ENCODE data around the gene PTPN14. TPM values are rescaled to one million over a fixed set of nuclear protein-coding genes. Genes with fewer than 3 reads are reported as not detected.

PTPN14 gene
- total RNA-seq, 4 donors from 2014 or later: 4.5 to 9.7 (median 7.1) TPM

GRCh38 chr1:214570442-214570841 lies 19.0 kb upstream of the PTPN14 start:
- in situ Hi-C loops (cut with MboI; ENCODE audit: low pct_ligation_motif_present in 1 of 4, low pct_unique_long_range_greater_than_20kb in 1 of 4, low sequenced_read_pairs in 3 of 4): no loop called here
- Histone ChIP-seq H3K27ac (no peak overlapping the region), H3K36me3 (no peaks in the 10 kb centered on the region), H3K4me3 (no peak overlapping the region), H3K4me1 (peaks cover 0 to 16% (median 3%) of the 10 kb centered on the region in 4 donors), H3K27me3 (no peaks in the 10 kb centered on the region), H3K9me3 (no peaks in the 10 kb centered on the region)
- TF ChIP-seq POLR2AphosphoS5 (IDR thresholded peaks at IDR 0.05) (no peak), POLR2A (IDR thresholded peaks at IDR 0.05) (no peak), EP300 (IDR thresholded peaks at IDR 0.05; ENCODE audit: low read depth) (no peak), CTCF (IDR thresholded peaks at IDR 0.05) (no peak)
- intact Hi-C loops (cut with DNase I; ENCODE audit: low total_unique reads): no loop called here
- DNase-seq: no peak
- WGBS, 2 donors (ENCODE audit: low coverage in 1 of 2): 33 to 38% methylated on average over 2 of the region's 2 CpGs

GRCh38 chr1:214569357-214570004 lies 18.1 kb upstream of the PTPN14 start:
- H3K9me3 ChIP-seq: no peaks in the 10 kb centered on the region
- in situ Hi-C loops (cut with MboI; ENCODE audit: low pct_ligation_motif_present in 1 of 4, low pct_unique_long_range_greater_than_20kb in 1 of 4, low sequenced_read_pairs in 3 of 4) (no loop called here), intact Hi-C loops (cut with DNase I; ENCODE audit: low total_unique reads) (no loop called here)
- no peaks in the 10 kb centered on the region for H3K27me3 ChIP-seq
- TF ChIP-seq POLR2A (IDR thresholded peaks at IDR 0.05) (no peak), EP300 (IDR thresholded peaks at IDR 0.05; ENCODE audit: low read depth) (no peak), CTCF (IDR thresholded peaks at IDR 0.05) (no peak), POLR2AphosphoS5 (IDR thresholded peaks at IDR 0.05) (no peak)
- H3K4me1 ChIP-seq: peaks cover 0 to 16% (median 3%) of the 10 kb centered on the region in 4 donors
- DNase-seq: no peak
- H3K36me3 ChIP-seq: no peaks in the 10 kb centered on the region
- no peak overlapping the region for H3K4me3 ChIP-seq
- H3K27ac ChIP-seq: no peak overlapping the region
- 65 to 91% methylated on average over 2 of the region's 2 CpGs for WGBS, 2 donors (ENCODE audit: low coverage in 1 of 2)

- DNase-seq: no peak
- WGBS, 2 donors (ENCODE audit: low coverage in 1 of 2): 83 to 84% methylated on average over 4 of the region's 4 CpGs
- TF ChIP-seq EP300 (IDR thresholded peaks at IDR 0.05; ENCODE audit: low read depth) (no peak), CTCF (IDR thresholded peaks at IDR 0.05) (no peak)
- H3K27ac ChIP-seq: no peak overlapping the region
- peaks cover 0 to 5% (median 0%) of the 10 kb centered on the region in 4 donors for H3K4me1 ChIP-seq
- no peaks in the 10 kb centered on the region for H3K9me3 ChIP-seq
- in situ Hi-C loops (cut with MboI; ENCODE audit: low pct_ligation_motif_present in 1 of 4, low pct_unique_long_range_greater_than_20kb in 1 of 4, low sequenced_read_pairs in 3 of 4) (no loop called here), intact Hi-C loops (cut with DNase I; ENCODE audit: low total_unique reads) (no loop called here)
- no peak overlapping the region for H3K4me3 ChIP-seq
- no peaks in the 10 kb centered on the region for H3K36me3 ChIP-seq
- H3K27me3 ChIP-seq: no peaks in the 10 kb centered on the region
Measured at GRCh38 chr1:214568328-214568727, 16.9 kb upstream of the PTPN14 start.

GRCh38 chr1:214567481-214567980 lies 16.1 kb upstream of the PTPN14 start:
- Histone ChIP-seq H3K27me3 (no peaks in the 10 kb centered on the region), H3K9me3 (no peaks in the 10 kb centered on the region), H3K4me1 (no peaks in the 10 kb centered on the region), H3K27ac (no peak overlapping the region), H3K36me3 (no peaks in the 10 kb centered on the region), H3K4me3 (no peak overlapping the region)
- DNase-seq: no peak
- in situ Hi-C loops (cut with MboI; ENCODE audit: low pct_ligation_motif_present in 1 of 4, low pct_unique_long_range_greater_than_20kb in 1 of 4, low sequenced_read_pairs in 3 of 4): no loop called here
- intact Hi-C loops (cut with DNase I; ENCODE audit: low total_unique reads): no loop called here
- TF ChIP-seq POLR2A (IDR thresholded peaks at IDR 0.05) (no peak), POLR2AphosphoS5 (IDR thresholded peaks at IDR 0.05) (no peak), EP300 (IDR thresholded peaks at IDR 0.05; ENCODE audit: low read depth) (no peak), CTCF (IDR thresholded peaks at IDR 0.05) (no peak)
- 86 to 100% methylated on average over 2 of the region's 2 CpGs for WGBS, 2 donors (ENCODE audit: low coverage in 1 of 2)

Measured in transverse colon (tissue), 4 donors.